Uterus (tissue), 2 donors: ENCODE results near the gene MTIF3.

Source experiments
- POLR2A ChIP-seq, 2 donors: fragments of 450-650 bp; IDR thresholded peaks; one replicate each; pipeline ENCODE4 v1.6.1; 2016; ENCODE audit warnings: antibody characterized with exemption in 2 of 2, mild to moderate bottlenecking in 1 of 2, moderate library complexity in 1 of 2
- TF ChIP-seq, protein P1 (sequence below), 4 experiments: fragments of 200-600 bp in 2 of 4; fragments of 450-650 bp in 2 of 4; sonication (generic) in 2 of 4; IDR thresholded peaks; one replicate each; pipeline ENCODE4 v1.5.1; 2016 to 2019; ENCODE audit warnings: antibody characterized with exemption in 4 of 4, mild to moderate bottlenecking in 2 of 4, moderate library complexity in 1 of 4

DNA sequence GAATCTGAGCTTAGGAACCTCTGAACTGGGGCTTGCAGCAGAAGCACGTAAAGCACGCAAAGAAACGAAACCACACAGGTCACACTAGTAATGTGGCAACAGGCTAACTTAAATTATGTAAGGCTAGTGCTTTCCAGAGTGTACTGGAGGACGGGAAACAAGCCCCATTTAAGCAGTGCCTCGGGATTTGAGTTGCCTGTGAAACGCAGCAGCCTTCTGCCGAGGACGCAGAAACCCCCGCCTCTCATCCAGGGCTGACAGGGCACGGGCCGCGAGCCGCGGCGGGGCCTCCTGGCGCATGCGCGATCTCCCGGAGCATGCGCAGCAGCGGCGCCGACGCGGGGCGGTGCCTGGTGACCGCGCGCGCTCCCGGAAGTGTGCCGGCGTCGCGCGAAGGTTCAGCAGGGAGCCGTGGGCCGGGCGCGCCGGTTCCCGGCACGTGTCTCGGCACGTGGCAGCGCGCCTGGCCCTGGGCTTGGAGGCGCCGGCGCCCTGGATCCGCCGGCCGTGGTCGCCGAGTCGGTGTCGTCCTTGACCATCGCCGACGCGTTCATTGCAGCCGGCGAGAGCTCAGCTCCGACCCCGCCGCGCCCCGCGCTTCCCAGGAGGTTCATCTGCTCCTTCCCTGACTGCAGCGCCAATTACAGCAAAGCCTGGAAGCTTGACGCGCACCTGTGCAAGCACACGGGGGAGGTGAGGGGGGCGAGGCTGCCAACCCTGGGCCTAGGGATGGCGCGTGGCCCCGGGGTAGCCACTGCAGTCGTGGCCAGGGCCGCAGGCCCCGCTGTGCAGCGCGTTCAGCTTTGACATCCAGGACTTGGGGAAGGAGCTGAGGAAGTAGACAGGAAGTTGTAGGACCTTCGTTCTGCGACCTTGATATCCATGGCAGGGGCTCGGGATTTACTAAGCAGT is 25.9 kb downstream of the MTIF3 start, which contains the start of gene GTF3A:
- TF ChIP-seq, protein P1, sequence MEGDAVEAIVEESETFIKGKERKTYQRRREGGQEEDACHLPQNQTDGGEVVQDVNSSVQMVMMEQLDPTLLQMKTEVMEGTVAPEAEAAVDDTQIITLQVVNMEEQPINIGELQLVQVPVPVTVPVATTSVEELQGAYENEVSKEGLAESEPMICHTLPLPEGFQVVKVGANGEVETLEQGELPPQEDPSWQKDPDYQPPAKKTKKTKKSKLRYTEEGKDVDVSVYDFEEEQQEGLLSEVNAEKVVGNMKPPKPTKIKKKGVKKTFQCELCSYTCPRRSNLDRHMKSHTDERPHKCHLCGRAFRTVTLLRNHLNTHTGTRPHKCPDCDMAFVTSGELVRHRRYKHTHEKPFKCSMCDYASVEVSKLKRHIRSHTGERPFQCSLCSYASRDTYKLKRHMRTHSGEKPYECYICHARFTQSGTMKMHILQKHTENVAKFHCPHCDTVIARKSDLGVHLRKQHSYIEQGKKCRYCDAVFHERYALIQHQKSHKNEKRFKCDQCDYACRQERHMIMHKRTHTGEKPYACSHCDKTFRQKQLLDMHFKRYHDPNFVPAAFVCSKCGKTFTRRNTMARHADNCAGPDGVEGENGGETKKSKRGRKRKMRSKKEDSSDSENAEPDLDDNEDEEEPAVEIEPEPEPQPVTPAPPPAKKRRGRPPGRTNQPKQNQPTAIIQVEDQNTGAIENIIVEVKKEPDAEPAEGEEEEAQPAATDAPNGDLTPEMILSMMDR (IDR thresholded peaks at IDR 0.05): peak in 1 of 4 experiments; percentile 39
- TF ChIP-seq POLR2A (IDR thresholded peaks at IDR 0.05): peak; percentile 79 to 86
